Choroid plexus epithelial cell (primary cell): Measurements from ENCODE around the gene CYP46A1.

Source experiments
- DNase-seq: peaks from one replicate; pipeline ENCODE4 v3.0.0-alpha.2; 2010; ENCODE audit warnings: low read depth
- H3K4me3 ChIP-seq: 2 replicates; pipeline ENCODE4 v1.5.1; 2011; ENCODE audit warnings: low read depth, mild to moderate bottlenecking, control low read depth, low read length, moderate library complexity
- CTCF ChIP-seq: conservative IDR thresholded peaks from 2 replicates; pipeline ENCODE4 v1.5.1; 2011; ENCODE audit warnings: low read depth, mild to moderate bottlenecking, control low read depth, inconsistent platforms, low read length, moderate library complexity

CYP46A1 gene

GRCh38 chr14:99752486-99753121 is 68.5 kb downstream of the CYP46A1 start:
- TF ChIP-seq CTCF = no peak
- no peak overlapping the region for H3K4me3 ChIP-seq
- DNase-seq = peak; percentile 77

- no peak for TF ChIP-seq CTCF
- H3K4me3 ChIP-seq = no peak overlapping the region
- DNase-seq = no peak
Measured at GRCh38 chr14:99753225-99754140, 69.4 kb downstream of the CYP46A1 start.

- TF ChIP-seq CTCF = no peak
- DNase-seq = no peak
- H3K4me3 ChIP-seq = no peak overlapping the region
Measured at GRCh38 chr14:99754141-99755067, 70.3 kb downstream of the CYP46A1 start.

GRCh38 chr14:99755068-99755405 is 70.9 kb downstream of the CYP46A1 start:
- H3K4me3 ChIP-seq = no peak overlapping the region
- no peak for TF ChIP-seq CTCF
- DNase-seq = no peak

GRCh38 chr14:99755629-99756603 is 71.8 kb downstream of the CYP46A1 start:
- no peak for TF ChIP-seq CTCF

GRCh38 chr14:99756796-99757195 is 72.7 kb downstream of the CYP46A1 start:
- no peak for TF ChIP-seq CTCF
- DNase-seq = no peak
- H3K4me3 ChIP-seq = no peak overlapping the region

More at GRCh38 chr14:99755629-99756603, 71.8 kb downstream of the CYP46A1 start:
- DNase-seq = peak; percentile 95
- H3K4me3 ChIP-seq = no peak overlapping the region
